Retinal pigment epithelial cell (primary cell): ENCODE results near the gene COL4A2.

Source experiments
- DNase-seq: peaks from one replicate; pipeline ENCODE4 v3.0.0-alpha.2; 2010; ENCODE audit warnings: low read depth
- H3K4me3 ChIP-seq: 2 replicates; pipeline ENCODE4 v1.5.1; 2011; ENCODE audit warnings: mild to moderate bottlenecking, low read length, control low read depth, moderate library complexity
- TF ChIP-seq, protein P1 (sequence below): conservative IDR thresholded peaks from 2 replicates; pipeline ENCODE4 v1.5.1; 2011; ENCODE audit warnings: low read depth, low read length, control low read depth, inconsistent platforms

The COL4A2 gene

GRCh38 chr13:110423689-110424302 is 116.7 kb downstream of the COL4A2 start:
- H3K4me3 ChIP-seq = no peak overlapping the region
- DNase-seq = no peak
- TF ChIP-seq, protein P1, sequence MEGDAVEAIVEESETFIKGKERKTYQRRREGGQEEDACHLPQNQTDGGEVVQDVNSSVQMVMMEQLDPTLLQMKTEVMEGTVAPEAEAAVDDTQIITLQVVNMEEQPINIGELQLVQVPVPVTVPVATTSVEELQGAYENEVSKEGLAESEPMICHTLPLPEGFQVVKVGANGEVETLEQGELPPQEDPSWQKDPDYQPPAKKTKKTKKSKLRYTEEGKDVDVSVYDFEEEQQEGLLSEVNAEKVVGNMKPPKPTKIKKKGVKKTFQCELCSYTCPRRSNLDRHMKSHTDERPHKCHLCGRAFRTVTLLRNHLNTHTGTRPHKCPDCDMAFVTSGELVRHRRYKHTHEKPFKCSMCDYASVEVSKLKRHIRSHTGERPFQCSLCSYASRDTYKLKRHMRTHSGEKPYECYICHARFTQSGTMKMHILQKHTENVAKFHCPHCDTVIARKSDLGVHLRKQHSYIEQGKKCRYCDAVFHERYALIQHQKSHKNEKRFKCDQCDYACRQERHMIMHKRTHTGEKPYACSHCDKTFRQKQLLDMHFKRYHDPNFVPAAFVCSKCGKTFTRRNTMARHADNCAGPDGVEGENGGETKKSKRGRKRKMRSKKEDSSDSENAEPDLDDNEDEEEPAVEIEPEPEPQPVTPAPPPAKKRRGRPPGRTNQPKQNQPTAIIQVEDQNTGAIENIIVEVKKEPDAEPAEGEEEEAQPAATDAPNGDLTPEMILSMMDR = no peak

GRCh38 chr13:110424569-110425443 is 117.7 kb downstream of the COL4A2 start:
- TF ChIP-seq, protein P1 = no peak
- DNase-seq = no peak
- no peak overlapping the region for H3K4me3 ChIP-seq

DNA sequence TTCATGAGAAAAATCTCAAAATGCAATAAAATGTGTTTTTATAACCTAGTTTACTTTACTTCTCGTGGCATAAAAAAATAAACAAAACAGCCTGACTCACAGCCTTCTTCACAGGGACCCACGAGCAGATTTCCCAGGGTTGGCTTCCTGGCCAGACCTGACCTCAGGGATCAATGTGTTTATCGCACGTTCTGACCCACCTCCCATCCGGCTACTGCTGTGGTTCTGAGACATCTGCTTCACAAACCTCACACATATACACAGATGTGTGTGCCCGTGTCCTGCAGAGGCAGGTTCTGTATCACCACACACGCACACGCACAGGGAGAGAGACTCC is 118.3 kb downstream of the COL4A2 start:
- TF ChIP-seq, protein P1 = no peak

GRCh38 chr13:110426735-110427134 is 119.7 kb downstream of the COL4A2 start:
- no peak for DNase-seq
- TF ChIP-seq, protein P1 = no peak

More for the DNA sequence above, 118.3 kb downstream of the COL4A2 start:
- no peak overlapping the region for H3K4me3 ChIP-seq
- no peak for DNase-seq

GRCh38 chr13:110428313-110428712 is 121.2 kb downstream of the COL4A2 start:
- no peak for DNase-seq
- no peak overlapping the region for H3K4me3 ChIP-seq
- TF ChIP-seq, protein P1 = no peak

More at GRCh38 chr13:110426735-110427134, 119.7 kb downstream of the COL4A2 start:
- H3K4me3 ChIP-seq = no peak overlapping the region

DNA sequence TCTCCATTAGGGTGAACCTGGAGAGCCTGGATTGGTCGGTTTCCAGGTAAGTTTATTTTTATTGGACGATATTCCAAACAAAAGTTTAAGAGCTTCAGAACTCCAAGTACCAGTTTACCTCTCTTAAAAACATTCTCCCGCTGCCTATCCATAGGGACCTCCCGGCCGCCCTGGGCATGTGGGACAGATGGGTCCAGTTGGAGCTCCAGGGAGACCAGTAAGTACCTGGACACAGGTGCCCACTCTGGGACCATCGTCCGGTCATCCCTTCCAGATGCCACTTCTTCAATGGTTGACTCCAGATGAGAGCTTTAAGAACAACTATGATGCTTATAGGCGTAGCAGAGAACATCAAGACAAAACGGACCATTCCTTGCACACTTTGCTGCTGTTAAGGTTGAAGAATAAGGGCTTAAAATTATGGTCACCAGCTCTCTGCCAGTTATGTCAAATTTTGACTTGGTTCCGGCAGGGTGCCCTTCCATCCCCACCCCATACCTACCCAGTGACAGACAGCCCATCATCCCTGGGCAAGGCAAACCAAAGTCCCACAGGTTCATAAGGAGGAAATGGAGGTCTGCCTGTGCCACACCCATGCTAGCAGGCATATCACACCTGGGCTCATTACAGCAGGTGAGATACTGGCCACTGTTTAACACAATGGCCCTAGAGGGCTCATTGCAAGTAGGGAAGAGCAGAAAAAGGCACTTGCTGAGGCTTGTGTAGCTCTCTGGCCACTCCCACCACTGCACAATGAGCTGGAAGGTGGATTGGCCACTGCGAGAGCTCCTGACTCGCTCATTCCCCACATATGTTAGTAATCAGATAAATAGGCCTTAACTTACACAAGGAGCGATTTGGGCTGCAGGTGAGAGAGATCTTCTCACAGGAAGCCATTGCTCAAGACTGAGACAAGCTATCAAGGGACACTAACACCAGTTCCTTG is 123.6 kb downstream of the COL4A2 start:
- DNase-seq = no peak

More for the DNA sequence above, 123.6 kb downstream of the COL4A2 start:
- H3K4me3 ChIP-seq = no peak overlapping the region
- TF ChIP-seq, protein P1 = no peak
